ENCODE results near the gene FRMD4A. TPM values are rescaled to one million over a fixed set of nuclear protein-coding genes. Genes with fewer than 3 reads are reported as not detected.

The FRMD4A gene
- total RNA-seq, 4 donors from 2014 or later, result 13.7 to 27.2 (median 19.6) TPM

- ATAC-seq, result no peak
- Histone ChIP-seq H3K27ac (no peak overlapping the region), H3K36me3 (no peaks in the 10 kb centered on the region), H3K4me1 (peaks cover 0 to 23% (median 0%) of the 10 kb centered on the region in 3 donors), H3K27me3 (peaks cover 4% of the 10 kb centered on the region), H3K4me3 (no peak overlapping the region), H3K9me3 (no peaks in the 10 kb centered on the region)
- WGBS, 2 donors (ENCODE audit: low coverage in 1 of 2), result 80 to 89% methylated on average over 4 of the region's 4 CpGs
- TF ChIP-seq EP300 (IDR thresholded peaks at IDR 0.05) (no peak), POLR2AphosphoS5 (IDR thresholded peaks at IDR 0.05) (no peak), POLR2A (IDR thresholded peaks at IDR 0.05) (no peak), CTCF (IDR thresholded peaks at IDR 0.05) (no peak)
These were observed 326.2 kb downstream of the FRMD4A start for GRCh38 chr10:14004536-14004935.

- 71 to 82% methylated on average over 7 to 9 of the region's 9 CpGs for WGBS, 2 donors (ENCODE audit: low coverage in 1 of 2)
- H3K4me1 ChIP-seq, result peaks cover 0 to 25% (median 0%) of the 10 kb centered on the region in 3 donors
These were observed 327.1 kb downstream of the FRMD4A start for GRCh38 chr10:14003517-14004184.

GRCh38 chr10:14001298-14002040, 329.3 kb downstream of the FRMD4A start:
- WGBS, 2 donors (ENCODE audit: low coverage in 1 of 2), result 54 to 58% methylated on average over 4 to 10 of the region's 10 CpGs
- Histone ChIP-seq H3K4me1 (peaks cover 0 to 16% (median 0%) of the 10 kb centered on the region in 3 donors), H3K27me3 (no peaks in the 10 kb centered on the region)

More at GRCh38 chr10:14003517-14004184, 327.1 kb downstream of the FRMD4A start:
- no peak for TF ChIP-seq EP300 (IDR thresholded peaks at IDR 0.05)
- no peak for TF ChIP-seq POLR2A (IDR thresholded peaks at IDR 0.05)
- no peak for TF ChIP-seq POLR2AphosphoS5 (IDR thresholded peaks at IDR 0.05)
- no peak for TF ChIP-seq CTCF (IDR thresholded peaks at IDR 0.05)
- H3K36me3 ChIP-seq, result no peaks in the 10 kb centered on the region
- H3K9me3 ChIP-seq, result no peaks in the 10 kb centered on the region
- ATAC-seq, result no peak
- H3K4me3 ChIP-seq, result no peak overlapping the region
- H3K27ac ChIP-seq, result no peak overlapping the region
- no peaks in the 10 kb centered on the region for H3K27me3 ChIP-seq

GRCh38 chr10:13998163-13998835, 332.4 kb downstream of the FRMD4A start:
- no peak overlapping the region for H3K4me3 ChIP-seq
- H3K4me1 ChIP-seq, result peaks cover 0 to 22% (median 2%) of the 10 kb centered on the region in 3 donors
- no peaks in the 10 kb centered on the region for H3K27me3 ChIP-seq
- H3K36me3 ChIP-seq, result no peaks in the 10 kb centered on the region
- TF ChIP-seq POLR2AphosphoS5 (IDR thresholded peaks at IDR 0.05) (no peak), EP300 (IDR thresholded peaks at IDR 0.05) (no peak), CTCF (IDR thresholded peaks at IDR 0.05) (no peak), POLR2A (IDR thresholded peaks at IDR 0.05) (no peak)
- ATAC-seq, result no peak
- 85 to 87% methylated on average over 5 of the region's 5 CpGs for WGBS, 2 donors (ENCODE audit: low coverage in 1 of 2)
- no peak overlapping the region for H3K27ac ChIP-seq
- H3K9me3 ChIP-seq, result no peaks in the 10 kb centered on the region

More at GRCh38 chr10:14001298-14002040, 329.3 kb downstream of the FRMD4A start:
- no peak overlapping the region for H3K27ac ChIP-seq
- TF ChIP-seq POLR2AphosphoS5 (IDR thresholded peaks at IDR 0.05), result no peak
- no peak for TF ChIP-seq POLR2A (IDR thresholded peaks at IDR 0.05)
- no peak for TF ChIP-seq EP300 (IDR thresholded peaks at IDR 0.05)
- no peak for TF ChIP-seq CTCF (IDR thresholded peaks at IDR 0.05)
- no peaks in the 10 kb centered on the region for H3K9me3 ChIP-seq
- no peak overlapping the region for H3K4me3 ChIP-seq
- no peaks in the 10 kb centered on the region for H3K36me3 ChIP-seq
- ATAC-seq, result no peak
